Stimulated activated CD4-positive, alpha-beta T cell treated with anti-CD3 and anti-CD28 coated beads, Interleukin-15, amount 100 ng/mL, for 1 hour (primary cell): ENCODE measurements around the gene PAPSS1.
"Not testable (repeated sequence)": the region's sequence is repeated elsewhere in the genome, so short reads cannot be mapped to it uniquely, and the experiment has no call there.

Experiments
- DNase-seq, 2 donors: peaks; one replicate each; pipeline ENCODE4 v3.0.0-alpha.2; 2020; ENCODE audit warnings: low read depth in 1 of 2, low spot score in 1 of 2

PAPSS1 gene

DNA sequence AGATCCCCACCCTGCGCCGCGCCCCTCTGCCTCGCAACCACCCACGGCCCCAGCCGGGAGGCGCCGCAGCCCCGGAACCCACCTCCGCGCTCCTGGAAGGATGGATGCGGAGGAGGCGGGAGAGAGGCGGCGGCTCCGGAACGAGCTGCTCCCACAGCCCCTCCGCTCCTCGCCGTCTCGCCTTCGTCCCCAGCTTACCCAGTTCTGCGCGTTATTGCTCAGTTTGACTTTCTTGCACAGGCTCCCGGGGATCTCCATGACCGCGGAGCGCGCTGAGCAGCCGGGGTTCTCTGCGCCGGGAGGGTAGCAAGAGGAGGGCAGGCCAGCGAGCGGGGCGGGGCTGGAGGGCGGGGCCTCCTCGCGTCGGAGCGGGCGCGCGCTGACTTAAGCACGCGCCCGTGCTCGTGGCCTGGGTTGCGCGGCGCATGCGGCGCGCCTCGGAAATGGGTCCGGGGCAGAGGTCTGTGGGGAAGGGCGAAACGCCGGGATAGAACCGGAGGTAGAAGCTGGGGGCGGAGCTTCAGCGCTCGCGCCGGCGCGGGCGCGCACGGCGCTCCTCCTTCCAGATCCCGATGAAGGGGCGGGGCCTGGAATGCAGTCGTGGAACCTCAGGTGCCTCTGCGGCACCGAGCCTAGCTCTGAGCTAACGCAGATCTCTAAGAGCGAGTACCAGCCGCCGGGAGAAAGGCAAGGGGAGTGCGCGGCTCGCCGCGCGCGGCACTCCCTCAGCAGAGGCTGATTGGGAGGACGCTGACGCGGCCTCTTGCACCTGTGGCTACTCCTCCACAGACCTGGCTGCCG, at the start of gene PAPSS1:
TSS of gene PAPSS1 (minus strand) at position 313 of the 801 bp plus-strand sequence. CDS start at position 258, 55 bp downstream.
- peak; percentile 87 to 91 for DNase-seq

GRCh38 chr4:107760281-107760947, 40.4 kb upstream of the PAPSS1 start:
- DNase-seq = no peak

GRCh38 chr4:107757864-107758476, 37.9 kb upstream of the PAPSS1 start:
- DNase-seq = no peak

DNA sequence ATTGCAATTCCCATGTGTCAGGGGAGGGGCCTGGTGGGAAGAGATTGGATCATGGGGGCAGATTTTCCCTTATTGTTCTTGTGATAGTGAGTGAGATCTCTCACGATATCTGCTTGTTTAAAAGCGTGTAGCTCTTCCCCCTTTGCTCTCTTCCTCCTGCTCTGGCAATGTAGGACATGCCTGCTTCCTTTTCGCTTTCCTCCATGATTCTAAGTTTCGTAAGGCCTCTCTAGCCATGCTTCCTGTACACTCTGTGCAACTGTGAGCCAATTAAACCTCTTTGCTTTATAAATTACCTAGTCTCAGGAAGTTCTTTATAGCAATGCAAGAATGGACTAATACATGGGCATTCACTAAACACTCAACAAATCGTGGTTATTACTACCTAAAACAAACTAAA, 37.2 kb upstream of the PAPSS1 start:
- no peak for DNase-seq

GRCh38 chr4:107755841-107756356, 35.9 kb upstream of the PAPSS1 start:
- no peak for DNase-seq

DNA sequence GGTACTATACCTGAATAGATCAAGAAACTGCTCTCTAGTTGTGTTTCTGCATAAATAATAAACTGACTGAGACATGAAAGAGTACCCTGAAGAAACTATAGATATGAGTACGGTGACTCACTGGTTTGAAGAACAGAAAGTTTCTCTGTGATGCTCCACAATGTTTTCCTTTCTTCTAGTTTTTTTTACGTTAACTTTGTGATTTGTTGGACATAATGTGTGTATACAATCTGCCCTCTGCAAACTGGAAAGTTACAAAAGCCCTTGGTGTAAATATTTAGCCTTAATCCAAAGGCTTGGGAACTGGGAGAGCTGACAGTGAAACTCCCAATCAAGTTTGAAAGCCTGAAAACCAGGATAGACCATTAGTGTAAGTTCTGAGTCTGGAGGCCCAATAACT, 31.6 kb upstream of the PAPSS1 start:
- DNase-seq = no peak

DNA sequence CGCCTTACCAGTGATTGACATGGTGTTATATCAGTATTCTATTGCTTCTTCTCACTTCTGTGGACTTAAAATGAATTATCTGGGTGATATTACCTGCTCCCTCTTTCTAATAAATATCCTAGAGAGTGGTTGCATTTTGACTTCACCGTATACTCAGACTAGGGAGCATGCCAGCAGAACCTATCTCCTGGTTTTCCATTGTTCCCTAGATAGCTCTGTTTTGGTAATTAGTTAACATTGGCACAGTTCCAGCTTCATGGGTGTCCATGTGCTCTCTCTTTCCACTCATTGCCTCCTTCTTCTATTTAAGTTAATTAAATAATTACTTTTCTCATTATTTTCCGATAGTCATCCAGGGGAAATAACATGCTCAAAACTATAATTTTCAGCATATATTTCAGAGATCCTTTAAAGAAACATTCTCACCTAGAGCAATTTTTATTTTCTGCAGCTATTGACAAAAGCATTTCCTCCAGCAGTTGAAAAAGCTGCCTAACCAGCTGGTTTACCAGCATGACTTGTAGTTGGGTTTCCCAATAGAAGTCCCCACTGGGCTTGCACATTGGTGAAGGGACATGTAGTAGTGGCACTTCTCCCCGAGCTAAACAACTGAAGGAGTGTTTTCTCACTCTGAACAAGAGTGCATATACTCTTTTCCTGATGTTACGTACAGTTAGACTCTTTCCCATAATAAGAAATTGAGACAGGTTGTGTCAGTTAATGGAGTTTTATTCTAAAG, 27.9 kb upstream of the PAPSS1 start:
- DNase-seq = no peak

DNA sequence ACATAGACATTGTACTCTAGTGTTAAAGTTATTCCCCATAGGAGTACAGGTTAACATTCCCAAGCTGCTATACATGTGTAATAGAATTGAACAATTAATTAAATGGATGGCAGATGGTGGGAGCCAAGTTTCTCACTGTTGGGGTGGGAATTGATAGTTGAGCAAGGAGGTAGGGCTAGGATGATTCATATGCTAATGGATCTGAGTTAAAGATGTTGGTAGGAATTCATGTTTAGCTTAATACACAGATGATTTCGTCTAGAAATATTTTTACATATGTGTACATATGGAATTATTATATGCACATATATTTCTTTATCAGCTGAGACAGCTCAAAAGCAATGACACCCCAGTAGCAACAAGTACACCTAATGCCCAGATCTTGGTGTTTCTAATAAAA, 26.1 kb upstream of the PAPSS1 start:
- no peak for DNase-seq

GRCh38 chr4:107744532-107744931, 24.5 kb upstream of the PAPSS1 start:
- DNase-seq = no peak

DNA sequence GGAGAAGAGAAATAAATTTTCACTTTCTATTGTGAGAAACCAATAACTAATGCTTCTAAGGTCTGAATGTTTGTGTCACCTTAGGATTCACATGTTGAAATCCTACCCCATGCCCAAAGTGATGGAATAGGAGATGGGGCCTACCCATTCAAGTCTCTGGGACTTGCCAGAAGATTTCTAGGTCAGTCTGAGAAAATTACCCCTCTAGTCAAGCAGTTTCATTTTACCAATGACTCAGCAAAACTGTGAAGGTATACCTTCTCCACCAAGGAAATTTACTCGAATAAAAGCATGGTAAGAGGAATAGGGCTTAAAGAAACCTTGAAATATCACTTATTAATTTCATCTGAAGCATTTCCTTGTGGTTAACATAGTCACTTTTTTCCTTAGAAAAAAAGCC, 23.5 kb upstream of the PAPSS1 start:
- DNase-seq = no peak

GRCh38 chr4:107742791-107743190, 22.8 kb upstream of the PAPSS1 start:
- DNase-seq = no peak

- no peak for DNase-seq
Measured at GRCh38 chr4:107742196-107742595, 22.2 kb upstream of the PAPSS1 start.

GRCh38 chr4:107740950-107741701, 21.1 kb upstream of the PAPSS1 start:
- DNase-seq = no peak

DNA sequence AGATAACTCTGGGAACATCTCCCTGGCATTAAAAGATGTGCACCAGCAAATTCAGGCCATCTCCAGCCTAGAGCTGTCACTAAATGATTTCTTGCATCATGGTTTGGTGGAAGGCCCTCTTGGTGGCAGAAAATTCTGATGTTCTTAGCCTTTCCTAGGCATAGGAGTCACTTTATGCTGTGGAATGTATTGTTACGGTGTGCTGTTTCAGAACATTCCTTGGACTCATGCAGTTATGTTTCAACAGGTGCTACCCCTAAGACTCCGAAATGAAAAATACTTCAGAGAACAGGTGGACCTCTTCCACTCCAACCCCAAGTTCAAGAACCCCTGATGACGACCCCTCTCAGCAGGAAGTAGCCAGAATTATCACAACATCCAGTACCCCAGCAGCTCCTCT, 20.3 kb upstream of the PAPSS1 start:
- no peak for DNase-seq

DNA sequence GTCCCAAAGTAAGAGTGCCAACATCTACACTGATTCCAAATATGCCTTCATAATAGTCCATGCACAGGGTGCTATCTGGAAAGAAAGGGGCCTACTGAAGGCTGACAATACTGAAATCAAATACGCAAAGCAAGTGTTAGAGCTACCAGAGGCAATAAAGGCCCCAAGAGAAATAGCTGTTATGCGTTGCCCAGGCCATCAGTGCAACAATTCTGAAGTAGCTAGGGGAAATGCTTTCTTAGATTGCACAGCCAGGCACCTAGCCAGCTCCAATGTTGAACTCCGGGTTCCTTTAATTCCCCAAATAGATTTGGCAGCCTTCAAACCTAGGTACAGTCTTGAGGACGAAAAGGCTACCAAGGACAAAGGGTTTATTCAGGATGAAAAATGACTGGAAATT, 17.4 kb upstream of the PAPSS1 start:
- DNase-seq = no peak

DNA sequence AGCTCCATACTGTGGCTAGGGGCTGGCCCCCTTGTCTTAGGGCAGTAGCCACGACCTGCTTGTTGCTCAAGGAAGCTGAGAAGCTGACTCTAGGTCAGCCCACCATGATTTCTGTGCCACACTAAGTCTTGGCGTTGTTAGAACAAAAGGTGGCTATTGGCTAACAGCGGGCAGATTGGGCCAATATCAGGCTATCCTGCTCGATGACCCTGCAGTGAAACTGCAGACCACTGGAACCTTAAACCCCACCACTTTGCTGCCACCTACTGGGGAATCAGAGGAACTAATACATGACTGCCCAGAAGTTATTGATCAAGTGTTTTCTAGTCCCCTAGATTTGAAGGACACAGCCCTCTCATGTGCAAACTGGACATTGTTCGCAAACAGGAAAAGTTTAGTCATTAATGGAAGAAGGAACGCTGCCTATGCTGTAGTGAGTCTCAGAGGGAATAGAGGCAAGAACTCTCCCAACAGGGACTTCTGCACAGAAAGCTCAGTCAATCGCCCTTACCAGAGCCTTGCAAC, 17.0 kb upstream of the PAPSS1 start:
- no peak for DNase-seq

GRCh38 chr4:107736037-107736436, 16.0 kb upstream of the PAPSS1 start:
- DNase-seq = no peak

- no peak for DNase-seq
Measured at GRCh38 chr4:107734120-107734519, 14.1 kb upstream of the PAPSS1 start.

DNA sequence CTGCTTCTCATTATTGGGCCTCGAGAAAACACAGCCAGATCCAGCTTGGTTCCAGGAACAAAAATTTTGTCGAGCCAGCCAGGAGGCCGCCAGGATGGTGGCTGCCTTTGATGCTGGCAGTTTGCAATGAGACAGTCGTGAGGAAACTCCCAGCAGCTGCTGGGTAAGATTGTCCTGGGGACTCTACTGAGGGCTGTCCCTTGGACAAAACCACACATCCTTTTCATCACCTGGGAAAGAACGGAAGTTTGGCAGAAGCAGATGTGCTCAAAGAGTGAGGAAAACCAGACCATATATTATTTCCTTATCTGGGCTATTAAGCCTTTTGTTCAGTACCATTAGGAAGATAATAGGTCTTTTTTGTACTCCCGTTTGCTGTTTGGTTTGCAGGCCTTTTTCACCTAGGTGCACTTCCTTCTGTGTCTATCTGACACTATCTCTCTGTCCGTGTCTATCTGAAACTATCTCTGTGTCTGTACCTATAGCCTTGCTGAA, 13.4 kb upstream of the PAPSS1 start:
- DNase-seq = no peak

GRCh38 chr4:107729050-107729449, 9.0 kb upstream of the PAPSS1 start:
- DNase-seq = not testable (repeated sequence)
